WTC11 (cell line): ENCODE data around the gene SLC7A5. TPM values are rescaled to one million over a fixed set of nuclear protein-coding genes. Genes with fewer than 3 reads are reported as not detected.
"Not testable (repeated sequence)": the region's sequence is repeated elsewhere in the genome, so short reads cannot be mapped to it uniquely, and the experiment has no call there.

ENCODE experiments used
- ATAC-seq: fragments of 200-7000 bp; cut with Tn5 transposase; 2 replicates; pipeline ENCODE4 v1.10.0; 2021; ENCODE audit warnings: mild to moderate bottlenecking, moderate library complexity
- CTCF ChIA-PET: fragments of 300-600 bp; sonication (Branson Sonifier 250); formaldehyde crosslinking; loops from one replicate; lab custom pipeline; 2021; ENCODE audit warnings: antibody characterized with exemption; lab: Charles Lee
- POLR2A ChIA-PET: fragments of 350-600 bp; sonication (Branson Sonifier 250); formaldehyde crosslinking; loops from one replicate; lab custom pipeline; 2021; ENCODE audit warnings: antibody characterized with exemption; lab: Charles Lee
- DNase-seq: peaks from one replicate; pipeline ENCODE4 v3.0.0; 2021; ENCODE audit warnings: low spot score
- H3K27ac Mint-ChIP-seq: 2 replicates; pipeline ENCODE4 v1.8.0; 2021; ENCODE audit warnings: mixed read lengths
- H3K27me3 Mint-ChIP-seq: 2 replicates; pipeline ENCODE4 v1.8.0; 2021; ENCODE audit warnings: low read depth, mild to moderate bottlenecking, moderate library complexity, mixed read lengths
- H3K36me3 Mint-ChIP-seq: 2 replicates; pipeline ENCODE4 v1.8.0; 2021; ENCODE audit warnings: mixed read lengths
- H3K4me1 Mint-ChIP-seq: 2 replicates; pipeline ENCODE4 v1.8.0; 2022; ENCODE audit warnings: mixed read lengths
- H3K4me3 Mint-ChIP-seq: 2 replicates; pipeline ENCODE4 v1.8.0; 2021; ENCODE audit warnings: mild to moderate bottlenecking, moderate library complexity, mixed read lengths
- H3K9me3 Mint-ChIP-seq: 2 replicates; pipeline ENCODE4 v1.8.0; 2021; ENCODE audit warnings: mixed read lengths
- CBFB ChIP-seq: sonication (generic); formaldehyde crosslinking; IDR thresholded peaks from 2 replicates; pipeline ENCODE4 v1.8.1; 2022; ENCODE audit warnings: mild to moderate bottlenecking, low read depth, missing genetic modification reagents
- CTCF ChIP-seq: fragments of 200-600 bp; IDR thresholded peaks from 2 replicates; pipeline ENCODE4 v1.8.0; 2022; ENCODE audit warnings: antibody characterized with exemption
- E2F4 ChIP-seq: sonication (generic); formaldehyde crosslinking; IDR thresholded peaks from 2 replicates; pipeline ENCODE4 v1.8.1; 2022; ENCODE audit warnings: low read depth, mild to moderate bottlenecking, moderate library complexity, missing genetic modification reagents, borderline replicate concordance
- FOXK1 ChIP-seq: sonication (generic); formaldehyde crosslinking; IDR thresholded peaks from 2 replicates; pipeline ENCODE4 v1.8.0; 2022; ENCODE audit warnings: mild to moderate bottlenecking, moderate library complexity, missing genetic modification reagents
- FOXP4 ChIP-seq: sonication (generic); formaldehyde crosslinking; IDR thresholded peaks from 2 replicates; pipeline ENCODE4 v1.8.0; 2022; ENCODE audit warnings: mild to moderate bottlenecking, missing genetic modification reagents
- GABPB1 ChIP-seq: sonication (generic); formaldehyde crosslinking; IDR thresholded peaks from 2 replicates; pipeline ENCODE4 v1.8.1; 2023; ENCODE audit warnings: mild to moderate bottlenecking, missing genetic modification reagents
- OVOL2 ChIP-seq: fragments of 250-450 bp; sonication (Bioruptor Pico); IDR thresholded peaks from 2 replicates; pipeline ENCODE4 v1.9.0; 2021; ENCODE audit warnings: mild to moderate bottlenecking, borderline replicate concordance
- SOX15 ChIP-seq: fragments of 250-450 bp; sonication (Bioruptor Pico); IDR thresholded peaks from 2 replicates; pipeline ENCODE4 v1.9.0; 2021; ENCODE audit warnings: mild to moderate bottlenecking
- TCF7 ChIP-seq: sonication (generic); formaldehyde crosslinking; IDR thresholded peaks from 2 replicates; pipeline ENCODE4 v1.8.0; 2022; ENCODE audit warnings: mild to moderate bottlenecking, low read depth, missing genetic modification reagents, moderate library complexity
- TEAD1 ChIP-seq: sonication (generic); formaldehyde crosslinking; IDR thresholded peaks from 2 replicates; pipeline ENCODE4 v1.8.0; 2022; ENCODE audit warnings: mild to moderate bottlenecking, missing genetic modification reagents
- TEAD4 ChIP-seq: sonication (generic); formaldehyde crosslinking; IDR thresholded peaks from 2 replicates; pipeline ENCODE4 v1.8.0; 2022; ENCODE audit warnings: mild to moderate bottlenecking, missing genetic modification reagents
- ZNF396 ChIP-seq: fragments of 250-450 bp; sonication (Bioruptor Pico); IDR thresholded peaks from 2 replicates; pipeline ENCODE4 v1.8.0; 2021; ENCODE audit warnings: mild to moderate bottlenecking, moderate library complexity, borderline replicate concordance
- ZNF423 ChIP-seq: fragments of 250-450 bp; sonication (Bioruptor Pico); IDR thresholded peaks from 2 replicates; pipeline ENCODE4 v2.1.2; 2022; ENCODE audit warnings: mild to moderate bottlenecking, moderate library complexity
- total RNA-seq: library from RNA; stranded (reverse); gene quantifications from 3 replicates; pipeline ENCODE4 v1.2.3, GENCODE V29; 2021

The SLC7A5 gene
- total RNA-seq, 1 experiment from 2014 or later, result 197 TPM

- DNase-seq (peak; percentile 88), ATAC-seq (peak; percentile 25)
- peak overlapping the region; percentile 84 for H3K27ac Mint-ChIP-seq
- not testable (repeated sequence) for H3K9me3 Mint-ChIP-seq
- CTCF ChIA-PET, result interaction anchor here (0.6 to 13.1 kb wide), 23 partner anchors 10 to 282 kb away, joined by 3 to 234 read pairs (median 4); partner anchors contain the start of genes BANP and KLHDC4
- H3K4me1 Mint-ChIP-seq, result peaks cover 74% of the 10 kb centered on the region
- POLR2A ChIA-PET, result interaction anchor here (0.8 to 3.7 kb wide), 7 partner anchors 10 to 104 kb away, joined by 3 to 45 read pairs (median 5); partner anchors contain the start of gene KLHDC4
- peaks cover 12% of the 10 kb centered on the region for H3K36me3 Mint-ChIP-seq
- H3K27me3 Mint-ChIP-seq, result peaks cover 53% of the 10 kb centered on the region
- TF ChIP-seq TEAD1 (CRISPR knock-in tag), result peak; percentile 94; the same call in 1 of the 2 replicates
- peak; percentile 88; the same call in 1 of the 2 replicates for TF ChIP-seq TEAD4 (CRISPR knock-in tag)
- TF ChIP-seq GABPB1 (CRISPR knock-in tag), result peak; percentile 97
- TF ChIP-seq ZNF423 (CRISPR knock-in tag), result peak; percentile 98
- H3K4me3 Mint-ChIP-seq, result peak overlapping the region; percentile 51
Measured at GRCh38 chr16:87870418-87871291, 1.3 kb upstream of the SLC7A5 start.

GRCh38 chr16:87869879-87870417 lies 641 bp upstream of the SLC7A5 start:
- not testable (repeated sequence) for ATAC-seq, DNase-seq, H3K9me3 Mint-ChIP-seq
- H3K27me3 Mint-ChIP-seq, result peaks cover 59% of the 10 kb centered on the region
- peaks cover 13% of the 10 kb centered on the region for H3K36me3 Mint-ChIP-seq
- H3K4me3 Mint-ChIP-seq, result peak overlapping the region; percentile 51
- H3K27ac Mint-ChIP-seq, result peak overlapping the region; percentile 53; the same call in 1 of the 2 replicates
- CTCF ChIA-PET, result interaction anchor here (1.4 to 13.1 kb wide), 6 partner anchors 20 to 101 kb away, joined by 3 to 234 read pairs (median 33); no protein-coding TSS in a partner anchor
- POLR2A ChIA-PET, result interaction anchor here (0.5 to 3.7 kb wide), 6 partner anchors 14 to 387 kb away, joined by 3 to 45 read pairs (median 8); partner anchors contain the start of gene KLHDC4
- peaks cover 72% of the 10 kb centered on the region for H3K4me1 Mint-ChIP-seq

- Mint-ChIP-seq H3K4me3 (peak overlapping the region; percentile 87), H3K36me3 (peaks cover 20% of the 10 kb centered on the region), H3K27me3 (peaks cover 71% of the 10 kb centered on the region), H3K4me1 (peaks cover 72% of the 10 kb centered on the region)
- not testable (repeated sequence) for ATAC-seq, H3K27ac Mint-ChIP-seq, H3K9me3 Mint-ChIP-seq, DNase-seq
- ChIA-PET POLR2A (interaction anchor here (0.8 to 3.7 kb wide), 6 partner anchors 16 to 89 kb away, joined by 3 to 45 read pairs (median 6); no protein-coding TSS in a partner anchor), CTCF (interaction anchor here (9.3 to 13.1 kb wide), 2 partner anchors 18 to 88 kb away, joined by 192 to 234 read pairs; no protein-coding TSS in a partner anchor)
- peak; percentile 65; the same call in 1 of the 2 replicates for TF ChIP-seq GABPB1 (CRISPR knock-in tag)
Measured at GRCh38 chr16:87868254-87869029, 865 bp downstream of the SLC7A5 start.

- Mint-ChIP-seq H3K27me3 (peaks cover 84% of the 10 kb centered on the region), H3K4me1 (peaks cover 50% of the 10 kb centered on the region), H3K36me3 (peaks cover 22% of the 10 kb centered on the region)
- H3K27ac Mint-ChIP-seq, H3K4me3 Mint-ChIP-seq, H3K9me3 Mint-ChIP-seq, DNase-seq, ATAC-seq: not testable (repeated sequence)
- POLR2A ChIA-PET, result interaction anchor here (0.7 kb wide), 1 partner anchor 38 kb away, joined by 3 read pairs; no protein-coding TSS in a partner anchor
- CTCF ChIA-PET, result interaction anchor here (0.9 to 13.1 kb wide), 4 partner anchors 16 to 97 kb away, joined by 3 to 234 read pairs (median 4); no protein-coding TSS in a partner anchor
Measured at GRCh38 chr16:87865902-87866555, 3.3 kb downstream of the SLC7A5 start.

- H3K27ac Mint-ChIP-seq, result no peak overlapping the region
- CTCF ChIA-PET, result interaction anchor here (0.6 to 13.1 kb wide), 2 partner anchors 14 to 88 kb away, joined by 3 to 234 read pairs; no protein-coding TSS in a partner anchor
- peak; percentile 26; the same call in 1 of the 2 replicates for TF ChIP-seq FOXP4 (CRISPR knock-in tag)
- TF ChIP-seq OVOL2 (CRISPR knock-in tag), result no peak
- no peak for TF ChIP-seq TCF7 (CRISPR knock-in tag)
- TF ChIP-seq ZNF396, result no peak
- no peak for TF ChIP-seq SOX15 (CRISPR knock-in tag)
- TF ChIP-seq ZNF423 (CRISPR knock-in tag), result no peak
- no peak for TF ChIP-seq CBFB
- no peak for TF ChIP-seq CTCF
- TF ChIP-seq E2F4 (CRISPR knock-in tag), result no peak
- 0 out of 2 replicates have a peak, but pooled peaks have one; percentile 21 for TF ChIP-seq FOXK1 (CRISPR knock-in tag)
Measured at GRCh38 chr16:87864331-87864989, 4.8 kb downstream of the SLC7A5 start.

More at GRCh38 chr16:87864331-87864989, 4.8 kb downstream of the SLC7A5 start:
- peaks cover 75% of the 10 kb centered on the region for H3K27me3 Mint-ChIP-seq
- H3K4me1 Mint-ChIP-seq, result peaks cover 40% of the 10 kb centered on the region
- H3K36me3 Mint-ChIP-seq, result peaks cover 28% of the 10 kb centered on the region
- no peak for ATAC-seq
- POLR2A ChIA-PET, result no interaction called here
- no peak overlapping the region for H3K4me3 Mint-ChIP-seq
- DNase-seq, result no peak
- no peaks in the 10 kb centered on the region for H3K9me3 Mint-ChIP-seq
